ENCODE results near the gene SHISAL1. TPM values are rescaled to one million over a fixed set of nuclear protein-coding genes. Genes with fewer than 3 reads are reported as not detected.

The SHISAL1 gene
- total RNA-seq, 1 experiment from 2014 or later, result 1.1 TPM

- Histone ChIP-seq H3K9me2 (replicated peaks; ENCODE audit: low read length) (no peaks in the 10 kb centered on the region), H3K9ac (ENCODE audit: low read length) (no peak overlapping the region), H3K27me3 (ENCODE audit: low read length) (no peaks in the 10 kb centered on the region), H3K4me1 (ENCODE audit: insufficient read depth, low read length) (peaks cover 8% of the 10 kb centered on the region; the same call in 1 of the 2 replicates), H4K20me1 (ENCODE audit: low read length) (no peaks in the 10 kb centered on the region), H3K9me3 (ENCODE audit: low read length) (no peaks in the 10 kb centered on the region), H3K79me2 (ENCODE audit: low read length) (no peaks in the 10 kb centered on the region), H3K36me3 (ENCODE audit: low read depth, low read length) (no peaks in the 10 kb centered on the region), H2AFZ (ENCODE audit: low read length) (no peak overlapping the region), H3K4me3 (ENCODE audit: low read length) (no peak overlapping the region), H3K4me2 (ENCODE audit: low read length) (no peak overlapping the region), H3K27ac (ENCODE audit: low read length) (no peak overlapping the region), H3F3A (ENCODE audit: low read length, unreplicated experiment) (no peaks in the 10 kb centered on the region)
- TF ChIP-seq CTCF (conservative IDR thresholded peaks at IDR 0.05; ENCODE audit: low read depth, low read length) (no peak), EZH2 (IDR thresholded peaks at IDR 0.05; ENCODE audit: low read length, unreplicated experiment) (no peak), EZH2phosphoT487 (IDR thresholded peaks at IDR 0.05; ENCODE audit: borderline replicate concordance, low read length) (no peak)
- ChIA-PET POLR2A (ENCODE audit: unreplicated experiment) (no interaction called here), CTCF (no interaction called here)
- intact Hi-C loops (cut with micrococcal nuclease), result no loop called here
- DNase-seq, result no peak
- ATAC-seq, result no peak
- no TSS peak for BruUV-seq (replicated peaks)
Observed at GRCh38 chr22:44196241-44196640, 116.5 kb downstream of the SHISAL1 start.

- H3K9ac ChIP-seq (ENCODE audit: low read length), result no peak overlapping the region
- ATAC-seq (no peak), DNase-seq (no peak)
- H4K20me1 ChIP-seq (ENCODE audit: low read length), result no peaks in the 10 kb centered on the region
- BruUV-seq (replicated peaks), result no TSS peak
- H3K9me3 ChIP-seq (ENCODE audit: low read length), result no peaks in the 10 kb centered on the region
- H3K36me3 ChIP-seq (ENCODE audit: low read depth, low read length), result no peaks in the 10 kb centered on the region
- TF ChIP-seq CTCF (conservative IDR thresholded peaks at IDR 0.05; ENCODE audit: low read depth, low read length), result no peak
- H3K4me2 ChIP-seq (ENCODE audit: low read length), result no peak overlapping the region
- H3K9me2 ChIP-seq (replicated peaks; ENCODE audit: low read length), result no peaks in the 10 kb centered on the region
- ChIA-PET POLR2A (ENCODE audit: unreplicated experiment) (interaction anchor here (0.6 kb wide), 1 partner anchor 534 kb away, joined by 6 read pairs; no protein-coding TSS in a partner anchor), CTCF (no interaction called here)
- H3K79me2 ChIP-seq (ENCODE audit: low read length), result no peaks in the 10 kb centered on the region
- H3K27ac ChIP-seq (ENCODE audit: low read length), result no peak overlapping the region
- H3F3A ChIP-seq (ENCODE audit: low read length, unreplicated experiment), result no peaks in the 10 kb centered on the region
- H3K4me3 ChIP-seq (ENCODE audit: low read length), result no peak overlapping the region
- peaks cover 8% of the 10 kb centered on the region; the same call in 1 of the 2 replicates for H3K4me1 ChIP-seq (ENCODE audit: insufficient read depth, low read length)
- H3K27me3 ChIP-seq (ENCODE audit: low read length), result no peaks in the 10 kb centered on the region
- H2AFZ ChIP-seq (ENCODE audit: low read length), result no peak overlapping the region
- intact Hi-C loops (cut with micrococcal nuclease), result no loop called here
Observed at GRCh38 chr22:44195189-44195871, 117.4 kb downstream of the SHISAL1 start.

- no peaks in the 10 kb centered on the region for H3K79me2 ChIP-seq (ENCODE audit: low read length)
- H3K9me2 ChIP-seq (replicated peaks; ENCODE audit: low read length), result no peaks in the 10 kb centered on the region
- H3K36me3 ChIP-seq (ENCODE audit: low read depth, low read length), result no peaks in the 10 kb centered on the region
- H3K27me3 ChIP-seq (ENCODE audit: low read length), result no peaks in the 10 kb centered on the region
- TF ChIP-seq CTCF (conservative IDR thresholded peaks at IDR 0.05; ENCODE audit: low read depth, low read length) (no peak), EZH2 (IDR thresholded peaks at IDR 0.05; ENCODE audit: low read length, unreplicated experiment) (no peak), EZH2phosphoT487 (IDR thresholded peaks at IDR 0.05; ENCODE audit: borderline replicate concordance, low read length) (no peak)
- H3K4me3 ChIP-seq (ENCODE audit: low read length), result no peak overlapping the region
- no peaks in the 10 kb centered on the region for H3K9me3 ChIP-seq (ENCODE audit: low read length)
- peaks cover 8% of the 10 kb centered on the region; the same call in 1 of the 2 replicates for H3K4me1 ChIP-seq (ENCODE audit: insufficient read depth, low read length)
- CTCF ChIA-PET, result no interaction called here
- no peak for DNase-seq
- no peak overlapping the region for H3K27ac ChIP-seq (ENCODE audit: low read length)
- H4K20me1 ChIP-seq (ENCODE audit: low read length), result no peaks in the 10 kb centered on the region
- H3F3A ChIP-seq (ENCODE audit: low read length, unreplicated experiment), result no peaks in the 10 kb centered on the region
- H2AFZ ChIP-seq (ENCODE audit: low read length), result no peak overlapping the region
- intact Hi-C loops (cut with micrococcal nuclease), result no loop called here
- POLR2A ChIA-PET (ENCODE audit: unreplicated experiment), result no interaction called here
- no TSS peak for BruUV-seq (replicated peaks)
- no peak overlapping the region for H3K4me2 ChIP-seq (ENCODE audit: low read length)
- no peak for ATAC-seq
- no peak overlapping the region for H3K9ac ChIP-seq (ENCODE audit: low read length)
Observed at GRCh38 chr22:44194569-44194968, 118.2 kb downstream of the SHISAL1 start.

Measured in PC-3 (cell line).